IMR-90 (cell line): Measurements from ENCODE around the gene MFSD6. TPM values are rescaled to one million over a fixed set of nuclear protein-coding genes. Genes with fewer than 3 reads are reported as not detected.

Source experiments
- ATAC-seq: fragments of 200-7000 bp; cut with Tn5 transposase; 2 replicates; pipeline ENCODE4 v1.9.1; 2020; ENCODE audit warnings: low read depth, mild to moderate bottlenecking, moderate library complexity
- BruUV-seq: library from RNA; stranded (reverse); fragments of 400-500 nt; replicated peaks from 2 replicates; lab custom pipeline; 2021; lab: Mats Ljungman, UMichigan
- CTCF ChIA-PET: fragments of 300-600 bp; formaldehyde crosslinking; extraction: SDS; loops from one replicate; lab custom pipeline; 2021; ENCODE audit warnings: antibody characterized with exemption; lab: Yijun Ruan, JAX
- POLR2A ChIA-PET: fragments of 300-600 bp; sonication (Branson Sonifier 250); formaldehyde crosslinking; loops from one replicate; lab custom pipeline; 2022; ENCODE audit warnings: antibody characterized with exemption; ENCODE audit not compliant: unreplicated experiment; lab: Charles Lee
- DNase-seq: peaks from one replicate; pipeline ENCODE4 v3.0.0; 2013
- H2AFZ ChIP-seq: replicated peaks from 2 replicates; pipeline ENCODE3; 2013; ENCODE audit warnings: low read length, mild to moderate bottlenecking; ENCODE audit not compliant: poor library complexity
- H2AK5ac ChIP-seq: 2 replicates; pipeline ENCODE4 v1.6.1; 2013; ENCODE audit warnings: low read depth, low read length, inconsistent platforms
- H2AK9ac ChIP-seq: replicated peaks from 2 replicates; pipeline ENCODE3; 2013; ENCODE audit warnings: mild to moderate bottlenecking, low read depth, low read length, moderate library complexity; ENCODE audit not compliant: poor library complexity
- H2BK120ac ChIP-seq: 2 replicates; pipeline ENCODE4 v1.6.1; 2013; ENCODE audit warnings: low read depth, low read length, inconsistent platforms
- H2BK15ac ChIP-seq: 3 replicates; pipeline ENCODE4 v1.6.1; 2013; ENCODE audit warnings: low read depth, low read length, inconsistent platforms
- H2BK20ac ChIP-seq: 2 replicates; pipeline ENCODE4 v1.6.1; 2013; ENCODE audit warnings: low read depth, mild to moderate bottlenecking, inconsistent platforms, low read length, moderate library complexity
- H2BK5ac ChIP-seq: 2 replicates; pipeline ENCODE4 v1.6.1; 2013; ENCODE audit warnings: mild to moderate bottlenecking, low read depth, low read length, inconsistent platforms; ENCODE audit not compliant: poor library complexity, severe bottlenecking
- H3K14ac ChIP-seq: replicated peaks from 2 replicates; pipeline ENCODE4 v1.6.1; 2013; ENCODE audit warnings: low read depth, low read length, inconsistent platforms
- H3K18ac ChIP-seq: 2 replicates; pipeline ENCODE4 v1.6.1; 2013; ENCODE audit warnings: low read depth, low read length, control low read depth
- H3K23ac ChIP-seq: 2 replicates; pipeline ENCODE4 v1.6.1; 2013; ENCODE audit warnings: low read depth, low read length, inconsistent platforms
- H3K27ac ChIP-seq: 2 replicates; pipeline ENCODE4 v1.5.1; 2013; ENCODE audit warnings: mild to moderate bottlenecking, control low read depth, low read length; ENCODE audit not compliant: insufficient read depth
- H3K27me3 ChIP-seq: 2 replicates; pipeline ENCODE4 v1.6.1; 2013; ENCODE audit warnings: low read length; ENCODE audit not compliant: control insufficient read depth, insufficient read depth
- H3K36me3 ChIP-seq: 2 replicates; pipeline ENCODE4 v1.6.1; 2013; ENCODE audit warnings: low read length, mixed read lengths; ENCODE audit not compliant: control insufficient read depth, insufficient read depth
- H3K4ac ChIP-seq: 2 replicates; pipeline ENCODE4 v1.6.1; 2013; ENCODE audit warnings: low read depth, low read length, inconsistent platforms
- H3K4me1 ChIP-seq: 2 replicates; pipeline ENCODE4 v1.6.1; 2013; ENCODE audit warnings: low read length, mixed read lengths; ENCODE audit not compliant: control insufficient read depth, insufficient read depth
- H3K4me2 ChIP-seq: 2 replicates; pipeline ENCODE4 v1.6.1; 2013; ENCODE audit warnings: low read depth, mild to moderate bottlenecking, control low read depth, low read length, moderate library complexity
- H3K4me3 ChIP-seq: 2 replicates; pipeline ENCODE4 v1.5.1; 2013; ENCODE audit warnings: low read depth, mild to moderate bottlenecking, control low read depth, low read length, moderate library complexity; ENCODE audit not compliant: insufficient read depth
- H3K56ac ChIP-seq: 2 replicates; pipeline ENCODE4 v1.6.1; 2013; ENCODE audit warnings: low read length, inconsistent platforms; ENCODE audit not compliant: insufficient read depth; ENCODE audit errors: extremely low read depth
- H3K79me1 ChIP-seq, 2 experiments: 2 replicates each; pipeline ENCODE4 v1.6.1; 2013; ENCODE audit warnings: low read length in 2 of 2, inconsistent platforms in 1 of 2, low read depth in 1 of 2
- H3K9ac ChIP-seq: 2 replicates; pipeline ENCODE4 v1.6.1; 2013; ENCODE audit warnings: low read depth, low read length, control low read depth
- H3K9me1 ChIP-seq: 2 replicates; pipeline ENCODE4 v1.6.1; 2013; ENCODE audit warnings: low read length, inconsistent platforms; ENCODE audit not compliant: insufficient read depth
- H3K9me3 ChIP-seq: 2 replicates; pipeline ENCODE4 v1.6.1; 2013; ENCODE audit warnings: low read length; ENCODE audit not compliant: control insufficient read depth, insufficient read depth
- H4K20me1 ChIP-seq: 2 replicates; pipeline ENCODE4 v1.6.1; 2013; ENCODE audit warnings: low read length, inconsistent platforms; ENCODE audit not compliant: insufficient read depth
- H4K5ac ChIP-seq: 2 replicates; pipeline ENCODE4 v1.6.1; 2013; ENCODE audit warnings: mild to moderate bottlenecking, low read depth, low read length, control low read depth
- H4K8ac ChIP-seq, 2 experiments: 2 replicates each; pipeline ENCODE4 v1.6.1; 2013; ENCODE audit warnings: low read depth in 2 of 2, low read length in 2 of 2, control low read depth in 1 of 2, inconsistent platforms in 1 of 2
- H4K91ac ChIP-seq: 2 replicates; pipeline ENCODE4 v1.6.1; 2013; ENCODE audit warnings: low read depth, low read length, inconsistent platforms; ENCODE audit not compliant: insufficient read depth
- BHLHE40 ChIP-seq: fragments of 150-350 bp; IDR thresholded peaks from 2 replicates; pipeline ENCODE4 v1.6.1; 2016; ENCODE audit warnings: mild to moderate bottlenecking, low read depth, low read length
- CEBPB ChIP-seq: IDR thresholded peaks from 2 replicates; pipeline ENCODE4 v1.6.1; 2012; ENCODE audit warnings: low read depth, low read length, improper control_type of control experiment
- CHD1 ChIP-seq: IDR thresholded peaks from 2 replicates; pipeline ENCODE4 v1.6.1; 2012; ENCODE audit warnings: low read depth, low read length, improper control_type of control experiment
- FOS ChIP-seq: fragments of 150-350 bp; IDR thresholded peaks from 2 replicates; pipeline ENCODE4 v1.6.1; 2016; ENCODE audit warnings: low read depth, low read length
- MAFK ChIP-seq: IDR thresholded peaks from 2 replicates; pipeline ENCODE4 v1.6.1; 2012; ENCODE audit warnings: low read depth, low read length, improper control_type of control experiment
- MAZ ChIP-seq: IDR thresholded peaks from 2 replicates; pipeline ENCODE4 v1.6.1; 2012; ENCODE audit warnings: low read depth, mild to moderate bottlenecking, low read length, improper control_type of control experiment, moderate library complexity, borderline replicate concordance
- MXI1 ChIP-seq: IDR thresholded peaks from 2 replicates; pipeline ENCODE4 v1.6.1; 2012; ENCODE audit warnings: low read depth, mild to moderate bottlenecking, low read length, moderate library complexity, borderline replicate concordance
- NFE2L2 ChIP-seq: fragments of 150-350 bp; IDR thresholded peaks from 2 replicates; pipeline ENCODE4 v1.6.1; 2016; ENCODE audit warnings: low read depth, mild to moderate bottlenecking, low read length
- POLR2A ChIP-seq: IDR thresholded peaks from 2 replicates; pipeline ENCODE4 v1.6.1; 2012; ENCODE audit warnings: mild to moderate bottlenecking, low read depth, low read length
- RAD21 ChIP-seq: IDR thresholded peaks from 2 replicates; pipeline ENCODE4 v1.6.1; 2012; ENCODE audit warnings: low read length, improper control_type of control experiment
- RCOR1 ChIP-seq: IDR thresholded peaks from 2 replicates; pipeline ENCODE4 v1.6.1; 2012; ENCODE audit warnings: mild to moderate bottlenecking, low read length, improper control_type of control experiment; ENCODE audit not compliant: insufficient replicate concordance
- RFX5 ChIP-seq: IDR thresholded peaks from 2 replicates; pipeline ENCODE4 v1.8.0; 2012; ENCODE audit warnings: low read depth, mild to moderate bottlenecking, low read length, moderate library complexity
- SMC3 ChIP-seq: fragments of 150-350 bp; IDR thresholded peaks from 2 replicates; pipeline ENCODE4 v1.6.1; 2016; ENCODE audit warnings: low read depth, mild to moderate bottlenecking, antibody characterized with exemption, low read length, moderate library complexity
- WGBS, 2 experiments: methylation state at CpG; one replicate each; pipeline versions ENCODE4 v1.1.5 to v1.1.7; 2013; ENCODE audit warnings: missing lambda C conversion rate in 2 of 2; ENCODE audit not compliant: insufficient read length in 1 of 2; ENCODE audit errors: extremely low coverage in 2 of 2; 5-methylcytosine and 5-hydroxymethylcytosine counted together
- dilution Hi-C: fragments of 300-500 bp; cut with HindIII; formaldehyde crosslinking; loops from one replicate; pipeline ENCODE4 v1.14.3; 2018; ENCODE audit warnings: low sequenced_read_pairs; ENCODE audit not compliant: unreplicated experiment
- in situ Hi-C: fragments of 300-500 bp; cut with MboI; formaldehyde crosslinking; loops from 3 replicates; pipeline ENCODE4 v1.14.3; 2019; ENCODE audit warnings: low sequenced_read_pairs, inconsistent platforms, mixed read lengths
- intact Hi-C: fragments of 100-400 bp; cut with micrococcal nuclease; formaldehyde crosslinking; loops from 2 replicates; pipeline ENCODE4 v1.10.0; 2022
- polyA plus RNA-seq, 3 experiments: library from polyadenylated mRNA; depleted of rRNA; stranded (reverse); fragments of >200 nt; gene quantifications; 2 replicates each; pipeline ENCODE4 v1.2.3, GENCODE V29; 2012; ENCODE audit warnings: low replicate concordance in 1 of 3
- total RNA-seq: library from RNA; depleted of rRNA; stranded (reverse); fragments of >200 nt; gene quantifications from 2 replicates; pipeline ENCODE4 v1.2.3, GENCODE V29; 2012
- TF ChIP-seq, protein P1 (sequence below): fragments of 150-350 bp; IDR thresholded peaks from 2 replicates; pipeline ENCODE4 v1.6.1; 2017; ENCODE audit warnings: mild to moderate bottlenecking, antibody characterized with exemption, low read length, low read depth
- TF ChIP-seq, protein P2 (sequence below): conservative IDR thresholded peaks from 2 replicates; pipeline ENCODE4 v1.5.1; 2012; ENCODE audit warnings: mild to moderate bottlenecking, low read depth, low read length, improper control_type of control experiment
- TF ChIP-seq, protein P3 (sequence below): fragments of 150-350 bp; IDR thresholded peaks from 2 replicates; pipeline ENCODE4 v1.6.1; 2016; ENCODE audit warnings: low read depth, mild to moderate bottlenecking, low read length, moderate library complexity, borderline replicate concordance

MFSD6 gene
- total and polyA plus RNA-seq, 2 of the 4 experiments (the other 2 are of a cell fraction), result 4.2 to 7.7 TPM

DNA sequence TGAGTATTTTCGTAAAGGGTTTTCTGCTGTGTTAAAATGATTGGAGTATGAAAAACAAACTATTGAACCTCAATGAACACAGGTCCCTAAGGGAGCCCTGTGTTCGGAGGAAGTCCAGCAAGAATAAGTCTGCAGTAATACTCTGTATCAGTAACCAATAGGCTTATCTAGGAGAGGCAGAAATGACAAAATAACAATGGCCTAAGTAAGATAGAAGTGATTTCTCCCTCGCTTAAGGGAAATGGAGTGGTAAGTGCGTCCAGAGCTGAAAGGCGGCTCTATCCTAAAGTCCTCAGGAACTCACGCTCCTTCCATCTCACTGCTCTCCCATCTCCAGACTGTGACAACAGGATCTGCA lies 29.3 kb upstream of the MFSD6 start:
- dilution Hi-C loops, result no loop called here
- no peak overlapping the region for H3K27ac ChIP-seq
- TF ChIP-seq, protein P1, sequence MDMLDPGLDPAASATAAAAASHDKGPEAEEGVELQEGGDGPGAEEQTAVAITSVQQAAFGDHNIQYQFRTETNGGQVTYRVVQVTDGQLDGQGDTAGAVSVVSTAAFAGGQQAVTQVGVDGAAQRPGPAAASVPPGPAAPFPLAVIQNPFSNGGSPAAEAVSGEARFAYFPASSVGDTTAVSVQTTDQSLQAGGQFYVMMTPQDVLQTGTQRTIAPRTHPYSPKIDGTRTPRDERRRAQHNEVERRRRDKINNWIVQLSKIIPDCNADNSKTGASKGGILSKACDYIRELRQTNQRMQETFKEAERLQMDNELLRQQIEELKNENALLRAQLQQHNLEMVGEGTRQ, result no peak
- no peak for TF ChIP-seq BHLHE40
- TF ChIP-seq FOS, result no peak
- TF ChIP-seq CHD1, result no peak
- TF ChIP-seq, protein P2, sequence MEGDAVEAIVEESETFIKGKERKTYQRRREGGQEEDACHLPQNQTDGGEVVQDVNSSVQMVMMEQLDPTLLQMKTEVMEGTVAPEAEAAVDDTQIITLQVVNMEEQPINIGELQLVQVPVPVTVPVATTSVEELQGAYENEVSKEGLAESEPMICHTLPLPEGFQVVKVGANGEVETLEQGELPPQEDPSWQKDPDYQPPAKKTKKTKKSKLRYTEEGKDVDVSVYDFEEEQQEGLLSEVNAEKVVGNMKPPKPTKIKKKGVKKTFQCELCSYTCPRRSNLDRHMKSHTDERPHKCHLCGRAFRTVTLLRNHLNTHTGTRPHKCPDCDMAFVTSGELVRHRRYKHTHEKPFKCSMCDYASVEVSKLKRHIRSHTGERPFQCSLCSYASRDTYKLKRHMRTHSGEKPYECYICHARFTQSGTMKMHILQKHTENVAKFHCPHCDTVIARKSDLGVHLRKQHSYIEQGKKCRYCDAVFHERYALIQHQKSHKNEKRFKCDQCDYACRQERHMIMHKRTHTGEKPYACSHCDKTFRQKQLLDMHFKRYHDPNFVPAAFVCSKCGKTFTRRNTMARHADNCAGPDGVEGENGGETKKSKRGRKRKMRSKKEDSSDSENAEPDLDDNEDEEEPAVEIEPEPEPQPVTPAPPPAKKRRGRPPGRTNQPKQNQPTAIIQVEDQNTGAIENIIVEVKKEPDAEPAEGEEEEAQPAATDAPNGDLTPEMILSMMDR, result no peak
- no peak for TF ChIP-seq CEBPB
- no peak for TF ChIP-seq RCOR1
- TF ChIP-seq MAFK, result no peak
- TF ChIP-seq POLR2A, result no peak
- no peak for TF ChIP-seq SMC3
- no peak for TF ChIP-seq MXI1
- TF ChIP-seq NFE2L2, result no peak
- TF ChIP-seq, protein P3, sequence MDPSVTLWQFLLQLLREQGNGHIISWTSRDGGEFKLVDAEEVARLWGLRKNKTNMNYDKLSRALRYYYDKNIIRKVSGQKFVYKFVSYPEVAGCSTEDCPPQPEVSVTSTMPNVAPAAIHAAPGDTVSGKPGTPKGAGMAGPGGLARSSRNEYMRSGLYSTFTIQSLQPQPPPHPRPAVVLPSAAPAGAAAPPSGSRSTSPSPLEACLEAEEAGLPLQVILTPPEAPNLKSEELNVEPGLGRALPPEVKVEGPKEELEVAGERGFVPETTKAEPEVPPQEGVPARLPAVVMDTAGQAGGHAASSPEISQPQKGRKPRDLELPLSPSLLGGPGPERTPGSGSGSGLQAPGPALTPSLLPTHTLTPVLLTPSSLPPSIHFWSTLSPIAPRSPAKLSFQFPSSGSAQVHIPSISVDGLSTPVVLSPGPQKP, result no peak
- no peak for TF ChIP-seq RFX5
- TF ChIP-seq MAZ, result no peak
- no peak for TF ChIP-seq RAD21

More for the DNA sequence above, 29.3 kb upstream of the MFSD6 start:
- BruUV-seq, result no TSS peak
- H3K9me3 ChIP-seq, result no peaks in the 10 kb centered on the region
- H3K4me3 ChIP-seq, result no peak overlapping the region
- no peak overlapping the region for H2BK5ac ChIP-seq
- no peak overlapping the region for H3K56ac ChIP-seq
- H2AK9ac ChIP-seq, result no peak overlapping the region
- 0 out of 3 replicates have a peak overlapping the region, but pooled peaks have one; percentile 7 for H2BK15ac ChIP-seq
- no peaks in the 10 kb centered on the region for H4K20me1 ChIP-seq
- no CpG with 5 or more reads among the region's 6 CpGs for whole genome bisulfite sequencing, 2 experiments
- DNase-seq (no peak), ATAC-seq (no peak)
- no peaks in the 10 kb centered on the region for H3K4me1 ChIP-seq
- no peak overlapping the region for H4K91ac ChIP-seq
- ChIA-PET POLR2A (no interaction called here), CTCF (no interaction called here)
- no peak overlapping the region for H3K14ac ChIP-seq
- intact Hi-C loops (no loop called here), in situ Hi-C loops (loop anchor here (10.0 kb wide), 1 partner anchor 294 kb away; no protein-coding TSS in a partner anchor)
- no peak overlapping the region for H3K23ac ChIP-seq
- no peak overlapping the region for H2BK20ac ChIP-seq
- no peak overlapping the region for H4K5ac ChIP-seq
- no peak overlapping the region for H2BK120ac ChIP-seq
- H3K79me1 ChIP-seq, result no peaks in the 10 kb centered on the region
- H3K9me1 ChIP-seq, result no peaks in the 10 kb centered on the region
- H2AFZ ChIP-seq, result no peak overlapping the region
- H3K9ac ChIP-seq, result no peak overlapping the region
- no peaks in the 10 kb centered on the region for H3K27me3 ChIP-seq
- H3K4me2 ChIP-seq, result no peak overlapping the region
- H4K8ac ChIP-seq, result no peak overlapping the region
- H3K36me3 ChIP-seq, result no peaks in the 10 kb centered on the region
- H2AK5ac ChIP-seq, result no peak overlapping the region
- H3K18ac ChIP-seq, result no peak overlapping the region
- H3K4ac ChIP-seq, result no peak overlapping the region
